WTC11 (cell line): ENCODE results near the gene KAT7.

ENCODE experiments used
- ATF1 ChIP-seq: sonication (generic); formaldehyde crosslinking; IDR thresholded peaks from 2 replicates; pipeline ENCODE4 v1.8.1; 2023; ENCODE audit warnings: mild to moderate bottlenecking, moderate library complexity, missing genetic modification reagents
- CTCF ChIP-seq: fragments of 200-600 bp; IDR thresholded peaks from 2 replicates; pipeline ENCODE4 v1.8.0; 2022; ENCODE audit warnings: antibody characterized with exemption
- FOXJ3 ChIP-seq: sonication (generic); formaldehyde crosslinking; IDR thresholded peaks from 2 replicates; pipeline ENCODE4 v1.9.0; 2021; ENCODE audit warnings: missing genetic modification reagents, mild to moderate bottlenecking, borderline replicate concordance
- MLX ChIP-seq: sonication (generic); formaldehyde crosslinking; IDR thresholded peaks from 2 replicates; pipeline ENCODE4 v1.8.1; 2023; ENCODE audit warnings: mild to moderate bottlenecking, missing genetic modification reagents, moderate library complexity
- NFYB ChIP-seq: sonication (generic); formaldehyde crosslinking; conservative IDR thresholded peaks from 2 replicates; pipeline ENCODE4 v1.8.0; 2022; ENCODE audit warnings: low read depth, missing genetic modification reagents
- RELA ChIP-seq: sonication (generic); formaldehyde crosslinking; IDR thresholded peaks from 2 replicates; pipeline ENCODE4 v1.8.1; 2022; ENCODE audit warnings: missing genetic modification reagents, mild to moderate bottlenecking, borderline replicate concordance
- SP1 ChIP-seq: sonication (generic); formaldehyde crosslinking; conservative IDR thresholded peaks from 2 replicates; pipeline ENCODE4 v1.8.1; 2022; ENCODE audit warnings: missing genetic modification reagents
- TEAD4 ChIP-seq: sonication (generic); formaldehyde crosslinking; IDR thresholded peaks from 2 replicates; pipeline ENCODE4 v1.8.0; 2022; ENCODE audit warnings: mild to moderate bottlenecking, missing genetic modification reagents
- ZMAT4 ChIP-seq: fragments of 250-450 bp; sonication (Bioruptor Pico); IDR thresholded peaks from 2 replicates; pipeline ENCODE4 v1.9.0; 2021; ENCODE audit warnings: mild to moderate bottlenecking
- ZNF232 ChIP-seq: sonication (generic); formaldehyde crosslinking; IDR thresholded peaks from 2 replicates; pipeline ENCODE4 v1.8.0; 2022; ENCODE audit warnings: mild to moderate bottlenecking, missing genetic modification reagents
- ZNF263 ChIP-seq: sonication (generic); formaldehyde crosslinking; IDR thresholded peaks from 2 replicates; pipeline ENCODE4 v1.8.1; 2022; ENCODE audit warnings: low read depth, mild to moderate bottlenecking, moderate library complexity, missing genetic modification reagents
- ZNF671 ChIP-seq: fragments of 250-450 bp; sonication (Bioruptor Pico); IDR thresholded peaks from 2 replicates; pipeline ENCODE4 v1.8.0; 2021; ENCODE audit warnings: mild to moderate bottlenecking
- TF ChIP-seq, protein P1 (sequence below): sonication (generic); formaldehyde crosslinking; conservative IDR thresholded peaks from 2 replicates; pipeline ENCODE4 v1.8.1; 2022; ENCODE audit warnings: mild to moderate bottlenecking, missing genetic modification reagents
- TF ChIP-seq, protein P2 (sequence below): sonication (generic); formaldehyde crosslinking; IDR thresholded peaks from 2 replicates; pipeline ENCODE4 v1.8.1; 2023; ENCODE audit warnings: mild to moderate bottlenecking, missing genetic modification reagents, moderate library complexity

DNA sequence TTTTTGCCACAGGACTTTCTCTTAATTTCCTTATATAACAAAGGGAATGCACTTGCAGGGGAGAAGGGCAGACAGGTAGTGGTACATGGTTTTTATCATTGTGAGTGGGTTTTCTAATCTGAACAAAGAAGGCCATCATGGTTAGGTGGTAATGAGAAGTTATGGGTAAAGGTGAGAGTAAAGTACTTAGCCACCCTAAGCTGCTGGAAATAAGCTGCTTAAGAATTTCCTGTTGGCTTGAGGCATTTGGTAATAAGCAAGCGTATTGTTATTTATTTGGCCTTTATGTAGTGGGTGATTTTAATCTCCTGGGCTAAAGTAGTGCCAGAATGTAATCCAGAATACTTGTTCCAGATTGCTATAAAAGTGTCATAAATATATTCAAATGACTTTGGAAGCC, 32.3 kb downstream of the KAT7 start:
- TF ChIP-seq ATF1 (CRISPR knock-in tag) (no peak), CTCF (no peak), SP1 (CRISPR knock-in tag) (no peak), NFYB (no peak), RELA (CRISPR knock-in tag) (no peak), MLX (CRISPR knock-in tag) (no peak), FOXJ3 (CRISPR knock-in tag) (no peak), ZNF263 (CRISPR knock-in tag) (no peak), ZMAT4 (CRISPR knock-in tag) (no peak), ZNF232 (no peak), TEAD4 (CRISPR knock-in tag) (no peak), ZNF671 (CRISPR knock-in tag) (no peak)
- TF ChIP-seq, protein P1, sequence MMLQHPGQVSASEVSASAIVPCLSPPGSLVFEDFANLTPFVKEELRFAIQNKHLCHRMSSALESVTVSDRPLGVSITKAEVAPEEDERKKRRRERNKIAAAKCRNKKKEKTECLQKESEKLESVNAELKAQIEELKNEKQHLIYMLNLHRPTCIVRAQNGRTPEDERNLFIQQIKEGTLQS: no peak
- TF ChIP-seq, protein P2, sequence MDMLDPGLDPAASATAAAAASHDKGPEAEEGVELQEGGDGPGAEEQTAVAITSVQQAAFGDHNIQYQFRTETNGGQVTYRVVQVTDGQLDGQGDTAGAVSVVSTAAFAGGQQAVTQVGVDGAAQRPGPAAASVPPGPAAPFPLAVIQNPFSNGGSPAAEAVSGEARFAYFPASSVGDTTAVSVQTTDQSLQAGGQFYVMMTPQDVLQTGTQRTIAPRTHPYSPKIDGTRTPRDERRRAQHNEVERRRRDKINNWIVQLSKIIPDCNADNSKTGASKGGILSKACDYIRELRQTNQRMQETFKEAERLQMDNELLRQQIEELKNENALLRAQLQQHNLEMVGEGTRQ (CRISPR knock-in tag): no peak
